Measurements from ENCODE around the gene CMTM7.

GRCh38 chr3:32405711-32406323, 14.2 kb downstream of the CMTM7 start:
- TF ChIP-seq POLR2AphosphoS5 (IDR thresholded peaks at IDR 0.05; ENCODE audit: low read depth, low read length): no peak
- TF ChIP-seq POLR2A (IDR thresholded peaks at IDR 0.05; ENCODE audit: low read depth, low read length): no peak

Measured in GM12892 (cell line).